NCI-H128 (cell line): ENCODE results near the gene TOM1.

ENCODE experiments used
- DNase-seq: peaks from one replicate; lab custom pipeline; 2025; ENCODE audit not compliant: unreplicated experiment; lab: John Stamatoyannopoulos, UW

TOM1 gene

DNA sequence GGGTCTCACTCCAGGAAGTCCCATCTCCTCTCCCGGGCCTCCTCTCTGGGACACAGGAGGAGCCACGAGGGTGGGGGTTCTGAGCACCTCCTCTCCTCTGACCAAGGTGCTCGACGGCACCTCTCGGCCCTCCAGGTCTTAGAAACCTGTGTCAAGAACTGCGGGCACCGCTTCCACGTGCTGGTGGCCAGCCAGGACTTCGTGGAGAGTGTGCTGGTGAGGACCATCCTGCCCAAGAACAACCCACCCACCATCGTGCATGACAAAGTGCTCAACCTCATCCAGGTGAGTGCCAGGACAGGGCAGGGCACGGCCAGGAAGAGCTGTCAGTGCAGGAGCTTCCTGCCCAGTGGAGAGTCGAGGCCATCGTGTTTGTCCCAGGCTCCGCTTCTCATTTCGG, 23.2 kb downstream of the TOM1 start:
- DNase-seq, result no peak

DNA sequence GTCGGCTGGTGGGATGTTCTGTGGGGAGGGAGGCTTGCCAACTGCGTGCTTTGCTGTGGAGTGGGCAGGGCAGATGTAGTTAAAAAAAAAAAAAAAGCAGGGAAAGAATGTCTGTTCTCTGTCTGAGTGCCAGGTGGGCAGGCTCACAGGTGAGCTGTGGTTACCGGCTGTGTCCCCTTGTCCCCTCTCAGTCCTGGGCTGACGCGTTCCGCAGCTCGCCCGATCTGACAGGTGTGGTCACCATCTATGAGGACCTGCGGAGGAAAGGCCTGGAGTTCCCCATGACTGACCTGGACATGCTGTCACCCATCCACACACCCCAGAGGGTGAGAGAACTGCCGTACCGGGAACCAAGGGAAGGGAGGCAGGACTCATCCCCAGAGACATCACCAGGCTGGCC, 23.6 kb downstream of the TOM1 start:
- DNase-seq, result no peak

DNA sequence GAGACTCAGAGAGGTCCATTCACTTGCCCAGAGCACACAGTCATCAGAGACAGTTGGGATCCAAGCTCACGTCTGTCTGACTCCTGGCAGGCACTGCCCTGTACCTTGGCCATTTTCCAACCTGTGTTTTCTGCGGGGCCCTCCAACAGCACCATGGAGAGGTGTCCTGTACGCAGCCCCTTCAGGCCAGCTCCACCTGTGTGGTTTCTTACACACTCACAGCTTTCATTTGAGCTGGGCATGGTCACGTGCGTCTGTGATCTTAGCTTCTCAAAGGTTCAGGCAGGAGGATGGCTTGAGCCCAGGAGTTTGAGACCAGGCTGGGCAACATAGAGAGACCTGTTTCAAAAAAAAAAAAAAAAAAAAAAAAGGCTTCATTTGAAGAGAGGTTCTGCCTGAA, 24.4 kb downstream of the TOM1 start:
- no peak for DNase-seq

DNA sequence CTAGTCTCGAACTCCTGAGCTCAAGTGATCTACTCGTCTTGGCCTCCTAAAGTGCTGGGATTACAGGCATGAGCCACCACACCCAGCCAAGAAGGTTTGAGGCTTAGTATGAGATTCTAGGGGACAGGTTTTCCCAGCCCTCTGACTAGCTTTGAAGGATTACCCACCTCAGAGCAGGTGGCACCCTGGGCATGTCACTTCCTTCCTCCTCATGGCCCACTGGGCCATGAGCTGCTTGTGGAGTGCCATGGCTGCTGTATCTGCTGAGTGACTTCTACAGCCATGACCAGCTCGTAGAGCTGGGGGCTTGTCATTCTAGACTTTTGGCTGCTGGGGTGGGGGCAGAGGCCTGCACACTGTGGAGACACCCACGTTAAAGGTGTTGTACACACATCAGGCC, 25.1 kb downstream of the TOM1 start:
- no peak for DNase-seq

DNA sequence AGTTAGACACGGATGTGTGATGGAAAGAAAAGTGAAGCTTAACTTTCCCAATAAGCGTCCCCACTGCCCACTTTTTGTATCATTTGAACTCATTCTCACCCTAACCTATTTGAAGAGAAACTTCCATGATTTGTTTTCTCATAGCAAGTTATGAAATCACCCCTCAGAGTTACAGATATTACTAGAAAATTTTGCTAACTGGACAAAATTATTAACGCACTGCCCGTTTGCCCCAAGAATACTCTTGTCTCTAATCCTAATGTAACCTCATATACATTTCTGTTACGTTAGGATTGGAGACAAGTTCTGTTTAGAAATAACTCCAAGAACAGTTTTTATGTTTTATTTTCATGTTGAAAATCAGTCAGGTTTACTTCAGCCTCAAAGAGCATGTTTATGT, 25.5 kb downstream of the TOM1 start:
- DNase-seq, result no peak

DNA sequence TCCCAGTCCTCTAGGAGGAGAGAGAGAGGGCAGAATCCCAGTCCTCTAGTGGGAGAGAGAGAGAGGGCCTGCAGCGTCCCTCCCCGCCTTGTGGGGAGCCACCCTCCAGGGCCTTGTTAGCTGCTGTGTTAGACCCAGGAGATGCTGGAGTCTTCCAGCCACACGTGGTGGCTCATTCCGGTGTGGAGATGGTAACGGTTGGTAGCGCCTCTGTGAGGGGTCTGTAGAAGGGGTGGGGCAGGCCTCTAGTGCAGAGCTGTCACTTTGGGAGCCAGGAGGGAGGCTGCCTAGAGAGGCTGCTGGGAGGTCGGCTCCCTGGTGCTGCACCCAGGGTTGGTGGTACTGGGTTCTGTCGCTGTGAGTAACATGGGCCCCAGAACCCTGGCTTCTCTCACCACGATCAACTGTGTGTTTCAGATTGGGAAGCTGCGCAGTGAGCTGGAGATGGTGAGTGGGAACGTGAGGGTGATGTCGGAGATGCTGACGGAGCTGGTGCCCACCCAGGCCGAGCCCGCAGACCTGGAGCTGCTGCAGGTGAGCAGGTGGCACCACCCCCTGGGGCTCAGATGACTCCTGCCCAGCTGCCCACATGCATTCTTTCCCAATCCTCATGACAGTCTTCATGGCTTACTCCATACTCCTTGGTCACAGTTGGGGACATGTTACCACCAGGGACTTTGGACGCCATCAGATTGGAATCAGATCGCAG, 27.3 kb downstream of the TOM1 start:
- DNase-seq, result no peak

DNA sequence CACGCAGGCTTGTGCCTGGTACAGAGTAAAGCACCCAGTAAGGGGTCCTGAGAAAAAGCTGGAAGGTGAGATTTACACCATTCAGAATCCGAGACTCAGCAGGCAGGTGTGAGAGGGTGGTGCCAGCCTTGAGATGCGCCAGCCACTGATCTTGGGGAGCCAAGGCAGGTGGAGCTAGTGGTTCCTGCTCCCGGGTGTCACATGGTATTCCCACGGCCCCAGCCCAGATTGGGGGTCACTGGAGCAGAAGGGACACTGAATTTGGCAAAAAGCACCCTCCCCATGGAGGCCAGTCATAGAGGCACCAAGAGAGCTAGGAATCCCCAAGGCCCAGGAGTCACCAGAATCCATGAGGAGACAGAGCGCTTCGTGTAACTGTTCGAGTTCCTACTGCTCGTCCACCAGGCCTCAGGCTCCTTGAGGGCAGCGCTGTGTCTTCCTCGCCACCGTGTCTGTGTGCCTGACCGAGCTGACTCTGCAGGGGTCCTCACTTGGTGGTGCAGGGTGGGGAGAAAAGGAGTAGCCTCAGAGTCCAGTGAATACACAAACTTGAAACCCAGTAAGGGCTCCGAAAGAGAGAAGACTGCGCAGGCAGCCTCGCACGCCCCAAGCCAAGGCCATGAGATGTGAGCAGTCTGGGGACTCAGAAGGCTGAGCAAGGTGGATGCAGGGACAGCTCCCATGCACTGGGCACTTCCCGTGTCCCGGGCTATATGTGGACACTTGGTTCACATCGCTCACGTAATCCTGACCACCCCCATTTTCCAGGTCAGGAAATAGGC, 28.2 kb downstream of the TOM1 start:
- no peak for DNase-seq

DNA sequence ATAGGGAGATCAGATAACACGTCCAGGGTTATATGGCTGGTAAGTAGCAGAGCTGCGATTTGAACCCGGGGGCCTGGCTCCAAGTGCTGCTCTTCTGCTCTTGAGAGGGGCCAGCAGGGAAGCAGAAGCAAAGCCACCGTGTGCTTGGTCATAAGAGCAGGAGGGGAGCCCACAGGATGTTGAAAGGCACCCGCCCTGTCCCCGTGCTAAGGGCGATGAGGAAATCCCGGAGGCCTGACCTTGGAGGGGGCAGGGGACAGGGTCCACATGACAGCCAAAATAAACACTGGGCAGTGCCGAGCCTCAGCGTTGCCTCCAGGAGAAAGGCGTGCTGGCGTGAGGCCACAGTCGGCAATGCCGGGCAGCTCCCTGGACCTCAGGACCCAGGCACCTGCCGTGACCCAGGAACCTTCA, 28.8 kb downstream of the TOM1 start:
- no peak for DNase-seq

DNA sequence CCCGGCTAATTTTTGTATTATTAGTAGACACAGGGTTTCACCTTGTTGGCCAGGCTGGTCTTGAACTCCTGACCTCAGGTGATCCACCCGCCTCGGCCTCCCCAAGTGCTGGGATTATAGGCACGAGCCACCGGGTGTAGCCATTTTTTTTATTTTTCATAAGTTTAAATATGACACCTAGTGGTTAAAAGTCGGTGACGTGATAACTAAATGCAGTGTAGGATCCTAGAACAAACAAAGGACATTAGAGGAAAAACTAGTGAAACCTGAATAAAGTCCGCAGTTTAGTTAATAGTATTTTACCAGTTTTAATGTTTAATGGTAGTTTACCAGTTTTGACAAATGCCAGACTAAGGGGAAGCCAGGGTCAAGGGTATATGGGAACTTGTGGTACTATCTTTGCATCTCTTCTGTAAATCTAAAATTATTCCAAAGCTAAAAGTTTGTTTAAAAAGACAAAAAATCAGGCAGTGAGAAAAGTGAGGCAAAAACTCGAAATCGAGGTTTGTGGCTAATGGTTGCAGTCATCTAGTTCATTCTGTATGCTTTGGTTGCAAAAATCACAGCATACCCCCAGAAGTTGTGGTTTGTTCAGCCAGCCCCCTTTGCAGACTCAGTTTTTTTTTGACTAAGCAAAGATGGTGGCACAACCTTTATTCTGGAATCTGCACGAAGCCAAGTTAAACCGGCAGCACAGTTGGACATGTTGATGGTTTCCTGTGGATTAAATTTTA, 29.6 kb downstream of the TOM1 start:
- DNase-seq, result no peak

DNA sequence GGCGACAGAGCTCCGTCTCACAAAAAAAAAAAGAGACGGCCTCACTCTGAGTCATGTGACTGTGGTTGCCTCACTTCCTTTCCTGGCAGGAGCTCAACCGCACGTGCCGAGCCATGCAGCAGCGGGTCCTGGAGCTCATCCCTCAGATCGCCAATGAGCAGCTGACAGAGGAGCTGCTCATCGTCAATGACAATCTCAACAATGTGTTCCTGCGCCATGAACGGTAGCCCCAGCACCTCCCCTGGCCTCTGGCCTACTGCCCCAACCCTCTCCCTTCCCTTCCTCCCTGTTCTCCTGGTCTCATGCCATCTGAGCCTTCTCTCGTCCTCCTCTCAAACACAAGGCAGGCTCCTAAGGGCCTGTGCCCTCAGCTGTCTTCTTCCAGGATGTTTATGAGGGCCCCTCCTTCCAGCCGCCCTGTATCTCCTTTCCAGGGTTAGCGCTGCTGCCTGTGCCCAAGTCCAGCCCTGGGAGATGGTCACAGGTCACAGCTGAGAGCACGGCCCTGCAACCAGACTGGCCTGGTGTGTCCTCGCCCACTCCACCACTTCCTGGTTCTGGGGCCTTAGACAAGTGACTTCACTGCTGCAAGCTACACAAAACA, 30.7 kb downstream of the TOM1 start:
- DNase-seq, result no peak

DNA sequence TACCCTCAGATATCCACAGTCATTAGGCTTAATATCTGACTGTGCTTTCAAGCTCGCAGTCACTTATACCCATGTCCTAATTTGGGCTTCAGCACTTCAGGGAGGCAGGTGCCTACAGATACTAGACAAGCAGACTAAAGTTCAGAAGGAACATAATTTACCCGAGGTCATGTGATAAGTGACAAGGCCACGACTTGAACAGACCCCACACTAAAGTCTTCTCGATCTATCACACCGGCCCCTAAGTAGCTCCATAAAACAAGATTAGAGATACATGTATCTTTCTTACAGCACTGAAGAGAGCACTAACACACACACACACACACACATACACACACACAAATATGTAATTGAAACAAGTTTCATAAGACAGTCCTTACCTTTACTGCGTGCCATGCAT, 32.6 kb downstream of the TOM1 start:
- DNase-seq, result no peak

DNA sequence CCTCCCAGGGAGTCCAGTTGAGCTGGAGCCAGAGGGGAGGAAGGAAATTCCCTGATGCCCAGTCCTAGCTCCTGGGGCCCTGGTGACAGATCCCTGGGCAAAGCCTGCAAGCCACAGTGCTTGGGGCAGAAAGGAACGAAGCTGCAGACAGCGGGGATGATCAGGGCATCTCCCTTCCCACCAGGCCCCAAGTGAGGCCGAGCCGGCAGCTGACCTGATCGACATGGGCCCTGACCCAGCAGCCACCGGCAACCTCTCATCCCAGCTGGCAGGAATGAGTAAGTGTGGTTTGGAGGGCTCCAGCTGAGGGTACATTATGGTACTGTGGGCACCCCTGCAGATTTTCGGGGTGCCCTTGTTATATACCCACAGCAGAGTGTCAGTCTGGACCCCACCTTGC, 33.5 kb downstream of the TOM1 start:
- no peak for DNase-seq

DNA sequence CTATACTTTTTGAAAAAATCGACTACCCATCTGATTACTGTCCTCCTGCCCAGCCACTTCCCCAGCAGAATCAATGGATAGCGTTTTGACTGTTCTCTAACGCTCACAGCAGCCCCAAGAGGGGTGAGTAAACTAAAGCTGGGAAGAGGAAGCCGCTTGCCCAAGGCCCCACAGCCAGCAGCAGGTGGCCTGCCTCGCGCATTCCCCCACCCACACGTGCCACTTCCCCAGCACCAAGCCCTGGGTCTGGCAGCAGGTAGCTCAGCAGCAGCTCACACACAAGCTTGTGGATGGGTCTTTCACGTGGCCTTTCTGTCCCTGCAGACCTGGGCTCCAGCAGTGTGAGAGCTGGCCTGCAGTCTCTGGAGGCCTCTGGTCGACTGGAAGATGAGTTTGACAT, 34.3 kb downstream of the TOM1 start:
- DNase-seq, result no peak

DNA sequence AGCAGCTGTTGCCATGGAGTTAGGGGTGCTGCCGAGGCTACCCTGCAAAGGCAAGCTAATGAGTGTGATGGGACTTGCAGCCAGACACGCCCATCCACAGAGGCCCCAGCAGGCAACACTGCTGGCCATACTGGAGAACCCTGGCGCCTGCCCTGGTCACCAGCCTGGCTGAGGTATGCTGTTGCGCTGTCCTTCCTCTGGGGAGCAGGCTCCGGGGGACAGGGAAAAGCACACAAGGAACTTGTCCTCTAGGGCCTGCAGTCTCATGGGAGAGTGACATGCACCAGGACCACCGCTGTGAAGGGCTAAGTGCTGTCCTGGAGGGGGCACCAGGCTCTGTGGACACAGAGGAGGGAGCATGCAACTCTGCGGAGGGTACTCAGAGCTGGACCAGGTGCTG, 35.8 kb downstream of the TOM1 start:
- DNase-seq, result no peak

DNA sequence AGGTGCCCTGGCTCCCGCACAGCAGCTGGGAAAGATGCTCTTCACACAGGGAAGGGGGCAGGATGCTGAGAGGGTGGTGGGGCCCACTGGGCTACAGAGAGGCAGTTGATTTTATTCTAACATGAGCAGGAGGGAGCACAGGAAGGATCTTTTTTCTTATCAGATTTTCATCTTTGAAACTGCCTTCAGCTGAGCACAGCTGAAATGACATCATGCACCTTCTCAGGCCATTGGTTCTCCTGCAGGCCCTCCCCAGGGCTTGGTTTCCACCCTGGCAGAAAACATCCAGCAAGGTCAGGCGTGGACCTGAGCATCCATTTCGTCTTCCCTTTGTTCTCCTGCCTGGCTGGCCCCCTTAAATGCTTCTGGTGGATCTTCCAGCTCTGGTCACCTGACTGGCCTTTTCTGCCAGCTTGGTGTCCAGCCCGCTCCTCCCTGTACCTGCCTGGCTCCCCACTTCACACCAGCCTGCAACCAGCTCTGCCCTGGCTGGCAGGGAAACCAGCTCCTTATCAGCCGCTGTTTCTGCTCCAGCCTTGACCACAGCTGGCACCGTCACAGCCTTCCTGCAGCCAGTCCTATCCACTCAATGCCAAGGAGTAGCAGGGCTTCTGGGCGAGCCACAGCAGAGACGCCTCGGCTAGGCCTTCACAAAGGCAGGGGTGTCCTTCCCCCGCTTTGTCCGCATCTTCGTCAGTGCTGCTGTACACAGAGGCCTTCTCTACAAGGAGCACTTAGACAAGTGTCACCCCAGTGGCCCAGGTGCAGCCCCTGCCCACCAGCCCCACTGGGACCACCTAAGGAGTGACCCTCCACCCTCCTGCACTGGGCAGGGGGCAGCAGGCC, 36.5 kb downstream of the TOM1 start:
- no peak for DNase-seq

DNA sequence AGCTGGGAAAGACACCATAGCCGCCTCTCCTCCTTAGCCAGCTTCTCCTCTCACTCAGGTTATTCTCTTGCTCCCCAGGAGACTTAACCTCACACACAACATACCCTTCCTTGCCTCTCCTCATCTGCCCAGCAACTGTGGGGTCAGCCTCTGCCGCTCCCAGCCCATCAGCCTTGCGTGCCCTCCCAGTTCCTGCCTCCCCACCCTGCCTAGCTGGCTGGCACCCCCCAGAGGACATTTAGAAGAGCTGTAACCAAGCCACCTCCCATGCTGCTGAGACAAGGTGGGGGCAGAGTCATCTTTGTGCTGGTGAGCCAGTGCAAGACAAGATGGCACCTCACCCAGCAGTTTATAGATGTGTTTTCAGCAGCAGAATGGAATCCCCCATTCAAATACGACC, 38.2 kb downstream of the TOM1 start:
- DNase-seq, result no peak

DNA sequence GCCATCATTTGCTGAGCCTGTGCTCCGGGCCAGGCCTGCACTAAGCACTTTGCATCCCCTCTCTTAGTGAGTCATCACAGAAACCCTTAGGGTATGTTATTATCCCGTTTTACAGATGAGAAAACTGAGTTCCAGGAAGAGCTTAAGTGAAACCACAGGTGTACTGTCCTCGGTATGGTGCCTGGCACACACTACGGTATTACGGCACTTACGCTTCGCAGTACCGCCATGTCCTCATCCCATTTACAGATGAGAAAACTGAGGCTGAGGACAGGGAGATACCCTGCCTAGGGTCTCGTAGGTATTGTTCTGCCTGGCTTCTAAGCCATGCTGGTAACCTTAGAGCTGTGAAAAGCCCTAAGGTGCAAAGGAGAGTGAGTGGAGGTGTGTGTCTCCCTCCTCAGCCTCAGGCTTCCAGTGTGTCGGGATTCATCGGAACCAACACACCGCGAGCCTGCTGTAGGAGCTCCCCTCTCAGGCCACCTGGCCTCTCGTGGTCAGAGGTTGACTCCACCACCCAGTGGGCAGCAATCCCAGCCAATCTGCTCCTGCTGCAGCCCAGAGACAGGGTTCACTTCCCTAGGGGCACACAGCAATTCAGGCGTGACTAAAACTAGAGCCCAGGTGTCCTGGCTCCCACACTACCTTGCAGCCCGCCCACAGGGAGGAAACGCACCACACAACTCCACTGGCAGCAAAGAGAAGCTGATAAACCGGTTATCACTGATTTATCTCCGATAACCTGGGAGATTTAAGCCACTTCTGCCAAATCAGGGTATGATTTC, 41.6 kb downstream of the TOM1 start:
- no peak for DNase-seq

DNA sequence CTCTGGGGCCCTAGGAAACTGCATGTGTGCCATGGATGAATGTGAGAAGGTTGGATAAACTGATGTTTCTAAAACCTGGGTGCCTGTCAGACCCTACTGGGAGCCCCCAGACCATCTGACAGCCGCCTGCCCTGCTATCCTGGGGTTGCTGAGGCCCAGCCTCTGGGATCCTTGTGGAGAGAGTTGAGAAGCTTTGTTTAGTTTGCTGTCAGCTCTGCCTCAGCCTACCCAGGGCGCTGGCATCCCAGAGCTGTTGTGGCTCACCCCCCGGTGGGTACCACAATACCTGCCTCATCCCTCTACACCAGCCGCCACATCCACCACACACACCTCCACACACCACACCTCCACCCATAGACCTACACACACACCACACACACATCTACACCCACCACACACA, 42.7 kb downstream of the TOM1 start:
- no peak for DNase-seq

DNA sequence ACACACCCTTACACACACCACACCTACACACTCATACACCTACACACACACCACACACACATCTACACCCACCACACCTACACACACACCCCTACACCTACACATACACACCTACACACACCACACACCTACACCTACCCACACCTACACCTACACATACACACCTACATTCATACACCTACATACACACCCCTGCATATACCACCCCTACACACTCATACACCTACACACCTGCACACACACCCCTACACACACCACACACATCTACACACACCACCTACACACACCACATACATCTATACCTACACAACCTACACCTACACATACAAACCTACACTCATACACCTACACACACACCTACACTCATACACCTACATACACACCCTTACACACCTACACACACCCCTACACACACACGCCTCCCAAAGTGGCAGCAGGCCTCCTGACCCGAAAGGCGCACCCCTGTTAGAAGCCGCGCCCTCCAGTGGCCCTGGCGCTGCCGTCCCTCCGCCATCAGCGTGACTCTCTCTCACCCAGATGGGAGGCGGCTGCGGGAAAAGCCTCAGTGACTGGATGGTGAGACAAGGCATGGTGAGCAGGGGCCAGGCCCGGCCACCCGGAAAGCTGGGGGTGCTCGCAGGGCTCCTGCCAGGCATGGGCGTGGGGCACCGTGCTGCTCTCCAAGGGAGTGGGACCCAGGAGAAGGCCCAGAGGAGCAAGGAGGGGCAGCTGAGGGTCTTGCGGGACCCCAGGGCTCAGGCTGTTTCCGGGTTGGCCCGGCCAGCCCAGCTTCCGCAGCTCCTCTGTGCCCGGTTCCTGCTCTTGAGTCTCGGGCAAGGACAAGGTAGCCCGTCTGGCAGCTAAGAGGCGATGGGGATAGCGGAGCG, 44.2 kb downstream of the TOM1 start:
- no peak for DNase-seq
